NCI-H526 treated with DMSO at 0.1 percent for 48 hours (cell line): Measurements from ENCODE around the gene RAB33B.
"Not testable (repeated sequence)": the region's sequence is repeated elsewhere in the genome, so short reads cannot be mapped to it uniquely, and the experiment has no call there.

ENCODE experiments used
- DNase-seq: peaks from one replicate; lab custom pipeline; 2025; lab: John Stamatoyannopoulos, UW

The RAB33B gene

DNA sequence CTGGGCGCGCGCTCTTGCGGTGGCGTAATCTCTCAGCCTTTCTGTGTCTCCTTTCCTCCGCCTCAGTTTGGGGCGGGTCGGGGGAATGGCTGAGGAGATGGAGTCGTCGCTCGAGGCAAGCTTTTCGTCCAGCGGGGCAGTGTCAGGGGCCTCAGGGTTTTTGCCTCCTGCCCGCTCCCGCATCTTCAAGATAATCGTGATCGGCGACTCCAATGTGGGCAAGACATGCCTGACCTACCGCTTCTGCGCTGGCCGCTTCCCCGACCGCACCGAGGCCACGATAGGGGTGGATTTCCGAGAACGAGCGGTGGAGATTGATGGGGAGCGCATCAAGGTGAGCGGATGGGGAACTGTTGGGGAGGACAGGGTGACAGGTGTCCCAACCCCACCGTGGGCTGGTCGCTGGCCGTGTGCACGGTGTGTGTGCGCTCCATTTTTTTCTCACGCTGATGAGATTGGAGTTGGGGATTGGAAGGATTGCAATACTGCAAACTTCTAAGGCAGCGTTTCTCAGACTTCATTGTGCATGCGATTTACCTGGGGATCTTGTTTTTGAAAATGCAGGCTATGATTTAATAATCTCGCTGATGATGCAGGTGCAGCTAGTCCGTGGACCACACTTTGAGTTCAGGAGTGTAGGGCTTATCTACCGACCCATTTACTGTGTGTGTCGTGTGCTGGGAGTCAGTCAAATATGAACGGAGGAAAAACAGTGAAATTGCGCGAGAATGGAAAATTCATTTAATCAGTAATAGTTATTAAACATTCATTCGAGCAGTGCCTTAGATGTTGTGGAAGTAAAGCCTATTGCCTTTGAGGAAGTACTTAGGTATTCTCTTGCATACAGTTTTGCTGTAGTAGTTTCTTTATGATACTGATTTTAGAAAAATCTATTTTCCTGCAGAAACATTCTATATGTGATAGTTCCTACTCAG is at the start of gene RAB33B:
Gene RAB33B (plus strand): TSS at position 11 of the 935 bp plus-strand sequence. CDS start 75 bp downstream, at position 86.
- DNase-seq, result peak; percentile 43

DNA sequence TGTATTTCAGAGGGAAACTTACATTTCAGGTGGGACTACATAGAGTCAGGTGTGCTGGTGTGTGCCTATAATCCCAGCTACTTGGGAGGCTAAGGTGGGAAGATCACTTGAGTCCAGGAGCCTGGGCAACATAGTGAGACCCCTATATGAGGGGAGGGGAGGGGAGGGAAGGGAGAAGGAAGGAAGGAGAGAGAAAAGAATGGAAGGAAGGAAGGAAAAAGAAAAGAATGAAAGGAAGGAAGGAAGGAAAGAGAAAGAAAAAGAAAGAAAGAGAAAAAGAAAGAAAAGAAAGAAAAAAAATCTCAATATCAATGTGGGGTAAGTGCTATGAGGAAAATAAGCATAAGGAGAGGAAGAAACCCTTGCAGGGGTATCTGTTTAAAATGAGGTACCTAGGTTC is 43.6 kb upstream of the RAB33B start:
- no peak for DNase-seq

DNA sequence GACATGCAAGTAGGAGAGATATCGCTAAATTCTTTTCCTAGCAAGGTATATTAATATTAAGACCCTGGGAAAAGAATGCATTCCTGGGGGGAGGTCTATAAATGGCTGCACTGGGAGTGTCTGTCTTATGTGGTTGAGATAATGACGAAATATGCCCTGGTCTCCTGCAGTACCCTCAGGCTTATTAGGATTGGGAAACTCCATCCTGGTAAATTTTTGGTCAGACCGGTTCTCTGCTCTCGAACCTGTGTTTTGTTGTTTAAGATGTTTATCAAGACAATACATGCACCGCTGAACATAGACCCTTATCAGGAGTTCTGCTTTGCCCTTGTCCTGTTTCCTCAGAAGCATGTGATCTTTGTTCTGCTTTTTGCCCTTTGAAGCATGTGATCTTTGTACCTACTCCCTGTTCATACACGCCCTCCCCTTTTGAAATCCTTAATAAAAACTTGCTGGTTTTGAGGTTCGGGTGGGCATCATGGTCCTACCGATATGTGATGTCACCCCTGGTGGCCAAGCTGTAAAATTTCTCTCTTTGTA is 39.2 kb upstream of the RAB33B start:
- DNase-seq, result not testable (repeated sequence)

- no peak for DNase-seq
Observed at GRCh38 chr4:139416073-139416673, 37.7 kb upstream of the RAB33B start.

DNA sequence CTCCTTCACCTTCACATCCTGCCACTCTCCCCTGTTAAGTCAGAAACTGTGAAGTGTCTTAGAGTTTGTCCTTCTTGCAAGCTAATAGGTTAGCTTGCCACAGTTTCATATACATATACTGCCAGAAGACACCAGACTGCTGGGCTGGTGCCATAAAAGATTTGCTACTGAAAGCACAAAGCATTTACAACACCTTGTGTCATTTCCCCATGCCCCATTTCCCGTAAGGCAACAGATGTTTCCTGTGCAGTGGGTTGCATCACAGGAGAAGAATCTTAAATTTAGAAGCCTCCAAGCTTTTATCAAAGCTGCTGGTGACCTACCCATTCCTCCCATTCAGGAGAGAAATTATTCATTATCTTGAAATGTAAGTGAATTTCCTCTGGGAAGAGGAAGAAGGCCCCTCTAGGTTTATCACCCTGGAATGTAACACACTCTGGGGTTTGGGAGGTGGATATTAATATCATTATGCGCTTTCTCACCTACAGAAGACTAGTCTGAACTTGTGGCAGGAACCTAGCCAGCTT is 34.5 kb upstream of the RAB33B start:
- DNase-seq, result no peak

DNA sequence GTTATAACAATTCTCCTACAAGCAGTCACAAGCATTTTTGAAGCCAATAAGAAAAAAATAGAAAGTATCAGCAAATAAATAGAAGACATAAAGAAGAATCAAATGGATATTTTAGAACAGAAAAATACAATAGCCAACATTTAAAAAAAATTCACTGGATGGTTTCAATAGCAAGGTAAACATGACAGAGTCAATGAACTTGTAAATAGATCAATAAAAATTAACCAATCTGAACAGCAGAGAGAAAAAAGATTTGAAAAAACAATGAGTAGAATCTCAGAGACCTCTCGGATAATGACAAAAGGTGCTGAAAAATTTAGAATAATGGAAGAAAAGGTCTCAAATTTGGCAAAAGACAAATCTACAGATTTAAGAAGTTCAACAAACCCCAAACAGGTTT is 33.3 kb upstream of the RAB33B start:
- DNase-seq, result no peak

GRCh38 chr4:139436122-139436521 is 17.8 kb upstream of the RAB33B start:
- DNase-seq, result no peak

DNA sequence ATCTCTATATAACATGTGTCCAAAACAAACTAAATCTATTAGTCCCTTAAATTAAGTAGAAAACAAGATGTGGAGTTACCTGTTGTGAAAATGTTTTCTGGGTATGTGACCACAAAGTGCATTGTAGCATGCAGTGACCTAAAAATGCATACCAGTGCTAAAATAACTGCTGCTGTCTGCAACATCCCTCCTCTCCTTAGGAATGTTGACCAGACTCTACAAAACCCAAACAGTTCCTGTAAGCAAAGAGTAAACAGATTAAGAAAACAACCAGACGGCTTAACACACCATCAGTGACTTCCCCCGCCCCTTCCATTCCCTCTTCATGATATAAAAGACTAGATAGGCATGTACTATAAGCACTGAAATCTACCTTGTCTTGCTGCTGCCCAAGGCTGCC is 15.8 kb upstream of the RAB33B start:
- no peak for DNase-seq

GRCh38 chr4:139441029-139441428 is 12.9 kb upstream of the RAB33B start:
- no peak for DNase-seq

DNA sequence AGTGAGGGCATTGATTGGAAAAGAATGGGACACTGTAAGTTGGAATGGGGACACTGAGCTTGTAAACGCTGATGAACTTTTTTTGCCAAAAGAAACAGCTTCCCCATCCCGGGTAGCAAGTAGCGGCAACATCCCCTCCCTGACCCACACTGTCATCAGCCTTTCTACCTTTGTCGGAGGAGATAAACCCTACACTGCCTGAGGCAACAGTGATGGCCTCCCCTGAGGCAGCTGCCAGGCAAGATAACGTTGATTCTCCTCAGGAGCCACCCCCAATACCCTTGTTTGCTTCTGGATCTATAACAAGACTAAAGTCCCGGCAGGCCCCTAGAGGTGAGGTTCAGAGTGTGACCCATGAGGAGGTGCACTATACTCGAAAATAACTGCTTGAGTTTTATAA is 10.3 kb upstream of the RAB33B start:
- no peak for DNase-seq

DNA sequence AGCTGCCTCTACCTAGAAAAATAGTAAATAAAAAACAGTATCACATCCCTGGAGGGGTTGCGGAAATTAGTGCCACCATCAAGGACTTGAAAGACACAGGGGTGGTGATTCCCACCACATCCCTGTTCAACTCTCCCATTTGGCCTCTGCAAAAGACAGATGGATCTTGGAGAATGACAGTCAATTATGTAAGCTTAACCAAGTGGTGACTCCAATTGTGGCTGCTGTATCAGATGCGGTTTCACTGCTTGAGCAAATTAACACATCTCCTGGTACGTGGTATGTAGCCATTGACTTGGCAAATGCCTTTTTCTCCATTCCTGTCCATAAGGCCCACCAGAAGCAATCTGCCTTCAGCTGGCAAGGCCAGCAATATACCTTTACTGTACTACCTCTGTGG is 9.0 kb upstream of the RAB33B start:
- DNase-seq, result not testable (repeated sequence)

GRCh38 chr4:139447078-139447477 is 6.8 kb upstream of the RAB33B start:
- DNase-seq, result not testable (repeated sequence)

GRCh38 chr4:139450586-139450985 is 3.3 kb upstream of the RAB33B start:
- no peak for DNase-seq

GRCh38 chr4:139451997-139452396 is 1.9 kb upstream of the RAB33B start:
- DNase-seq, result no peak

- DNase-seq, result peak; percentile 87
Observed at GRCh38 chr4:139453041-139453370, 915 bp upstream of the RAB33B start.

DNA sequence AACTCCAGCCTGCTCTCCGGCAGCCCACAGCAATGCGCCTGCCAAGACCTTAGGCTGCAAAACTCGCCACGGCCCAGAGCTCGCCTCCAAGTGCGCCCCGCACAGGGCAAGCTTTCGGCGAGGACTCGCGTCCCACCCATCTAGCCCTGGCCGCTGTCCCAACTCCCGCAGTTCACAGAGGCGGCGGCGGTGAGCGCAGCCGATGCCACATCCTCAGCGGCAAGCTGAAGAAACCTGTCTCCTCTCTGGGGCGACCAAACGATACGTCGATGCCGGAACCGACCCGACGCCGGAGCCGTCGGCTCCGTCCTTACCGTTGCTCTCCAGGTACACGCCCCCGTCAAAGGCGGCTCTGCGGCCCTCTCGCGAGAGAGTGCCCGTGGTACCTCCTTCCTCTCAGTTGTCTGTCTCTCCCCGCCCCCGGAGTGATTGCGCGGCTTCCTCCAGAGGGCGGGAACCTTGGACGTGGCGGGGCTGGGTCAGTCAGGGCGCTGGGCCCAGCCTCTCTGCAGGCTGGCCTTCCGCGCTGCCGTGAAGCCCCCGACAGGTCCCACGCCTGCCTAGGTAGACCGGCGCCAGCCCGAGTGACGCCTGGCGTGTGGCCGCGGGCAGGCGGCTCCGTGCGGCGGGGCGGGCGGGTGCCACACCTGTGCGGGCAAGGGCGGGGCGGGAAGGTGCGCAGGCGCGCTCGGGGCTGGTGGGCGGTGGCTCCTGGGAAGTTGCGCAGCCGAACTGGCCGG is 380 bp upstream of the RAB33B start:
- DNase-seq, result peak; percentile 95

DNA sequence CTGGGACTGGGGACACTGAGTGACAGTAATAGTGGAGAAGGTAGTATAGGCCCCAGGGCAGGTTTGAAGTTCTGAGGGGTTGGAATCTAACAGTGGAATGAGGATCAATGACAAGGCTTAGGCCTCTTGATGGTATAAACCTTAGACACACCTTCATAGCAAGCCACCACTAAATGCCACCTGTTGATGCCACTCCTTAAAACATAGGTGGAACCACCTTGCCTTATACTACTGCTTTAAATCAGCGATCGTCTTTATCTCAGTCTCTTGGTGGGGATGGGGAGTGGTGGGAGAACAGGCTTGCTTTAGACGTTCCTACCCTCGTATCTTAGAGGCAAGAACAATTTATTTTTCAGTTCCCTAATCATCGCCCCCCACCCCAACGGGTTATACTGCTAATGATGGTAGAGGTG is 1.2 kb downstream of the RAB33B start:
- peak; percentile 53 for DNase-seq

DNA sequence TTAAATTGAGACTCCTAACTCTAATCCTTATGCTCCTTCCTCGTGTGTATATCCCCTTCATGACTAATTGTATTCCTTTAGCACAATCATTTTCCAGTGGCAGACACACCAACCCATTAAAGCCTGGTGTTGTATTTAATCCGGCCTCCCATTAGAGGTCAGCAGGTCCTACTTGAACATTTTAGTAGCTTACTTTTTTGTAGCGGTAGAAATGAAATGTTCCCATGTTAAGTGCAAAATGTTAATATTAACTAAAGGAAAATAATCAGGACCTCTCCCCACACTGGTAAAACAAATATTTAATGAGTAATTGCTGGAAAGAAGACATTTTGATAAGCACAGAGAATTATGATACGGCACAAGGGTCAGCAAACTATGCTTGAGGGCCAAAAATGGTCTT is 3.4 kb downstream of the RAB33B start:
- peak; percentile 56 for DNase-seq

- peak; percentile 84 for DNase-seq
Observed at GRCh38 chr4:139458543-139458942, 4.6 kb downstream of the RAB33B start.

- DNase-seq, result no peak
Observed at GRCh38 chr4:139458999-139459398, 5.1 kb downstream of the RAB33B start.

DNA sequence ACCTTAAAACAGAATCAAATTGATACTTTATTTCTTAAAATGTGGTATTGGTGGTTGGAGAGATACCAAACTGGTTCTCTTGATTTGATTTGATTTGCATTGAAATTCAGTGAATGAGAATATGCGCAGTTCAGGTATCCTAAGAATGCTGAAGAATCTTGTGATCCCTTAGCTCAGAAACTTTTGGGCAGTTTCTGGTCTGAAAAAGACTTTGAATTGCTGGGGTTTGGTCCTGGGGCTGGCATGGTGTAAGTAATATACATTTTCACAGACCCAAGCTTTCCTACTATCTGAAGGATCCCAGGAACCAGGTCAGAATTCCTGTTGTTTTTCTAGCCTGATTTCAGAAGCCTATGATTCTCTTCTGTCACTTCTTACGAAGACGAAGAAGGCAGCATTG is 6.6 kb downstream of the RAB33B start:
- DNase-seq, result no peak

DNA sequence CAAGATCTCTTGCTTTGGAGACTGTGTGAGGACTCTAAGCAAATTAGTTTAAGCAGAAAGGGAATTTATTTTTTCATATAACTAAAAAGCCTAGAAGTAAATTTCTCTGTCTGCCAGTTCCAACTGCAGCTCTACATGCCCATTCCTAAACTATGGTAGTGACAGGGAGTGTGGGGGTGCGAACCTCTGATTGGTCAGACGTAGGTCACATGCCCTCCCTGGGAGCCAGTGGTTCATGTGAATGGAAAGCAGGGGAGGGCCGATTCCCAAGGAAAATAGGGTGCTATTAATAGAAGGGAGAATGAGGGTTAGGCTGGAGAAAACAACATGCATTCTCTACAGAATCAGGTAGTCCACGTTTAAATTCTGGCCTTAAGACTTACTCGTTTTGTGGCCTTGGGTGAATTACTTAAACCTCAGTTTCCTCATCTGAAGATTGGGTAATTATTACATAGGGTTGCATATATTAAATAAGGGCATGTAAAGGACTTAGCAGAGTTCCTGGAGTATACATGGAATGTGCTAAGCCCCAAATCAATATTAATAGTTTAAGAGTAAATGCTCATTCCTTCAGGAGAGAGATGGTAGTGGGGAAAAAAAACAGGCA is 7.2 kb downstream of the RAB33B start:
- DNase-seq, result no peak
